RPMI8226 (cell line): ENCODE results near the gene CACFD1.

ENCODE experiments used
- DNase-seq: peaks from one replicate; pipeline ENCODE4 v3.0.0-alpha.2; 2015

CACFD1 gene

GRCh38 chr9:133467101-133467500, 7.3 kb downstream of the CACFD1 start:
- DNase-seq: no peak

GRCh38 chr9:133468374-133468773, 8.6 kb downstream of the CACFD1 start:
- DNase-seq: no peak

DNA sequence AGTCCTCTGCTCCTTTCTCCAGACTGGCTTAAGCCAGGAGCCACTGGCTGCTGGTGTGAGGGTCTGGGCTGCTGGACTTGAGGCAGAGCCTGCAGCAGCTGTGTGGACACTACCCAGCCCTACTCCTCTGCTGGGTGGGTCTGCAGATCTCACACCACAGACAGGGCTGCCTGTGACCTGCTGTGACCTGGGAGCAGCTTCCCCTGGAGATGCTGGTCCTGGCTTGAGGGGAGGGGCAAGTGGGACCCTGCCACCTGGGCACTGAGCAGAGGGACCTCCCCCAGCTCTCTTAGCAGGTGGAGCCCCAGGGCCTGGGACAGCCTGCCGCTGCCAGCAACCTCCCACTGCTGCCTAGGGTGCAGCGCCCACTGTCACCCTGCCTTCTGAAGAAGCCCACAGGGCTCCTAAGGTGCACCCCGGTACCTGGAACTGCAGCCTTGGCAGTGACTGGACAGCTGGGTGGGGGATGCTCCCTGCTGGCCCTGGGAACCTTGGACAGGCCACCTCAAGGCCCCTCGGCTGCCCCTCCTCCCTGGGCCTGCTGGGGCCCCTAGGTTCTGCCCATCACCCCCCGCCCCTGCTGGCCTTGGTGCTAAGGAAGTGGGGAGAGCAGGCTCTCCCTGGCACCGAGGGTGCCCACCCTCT, 9.1 kb downstream of the CACFD1 start:
- DNase-seq: no peak

DNA sequence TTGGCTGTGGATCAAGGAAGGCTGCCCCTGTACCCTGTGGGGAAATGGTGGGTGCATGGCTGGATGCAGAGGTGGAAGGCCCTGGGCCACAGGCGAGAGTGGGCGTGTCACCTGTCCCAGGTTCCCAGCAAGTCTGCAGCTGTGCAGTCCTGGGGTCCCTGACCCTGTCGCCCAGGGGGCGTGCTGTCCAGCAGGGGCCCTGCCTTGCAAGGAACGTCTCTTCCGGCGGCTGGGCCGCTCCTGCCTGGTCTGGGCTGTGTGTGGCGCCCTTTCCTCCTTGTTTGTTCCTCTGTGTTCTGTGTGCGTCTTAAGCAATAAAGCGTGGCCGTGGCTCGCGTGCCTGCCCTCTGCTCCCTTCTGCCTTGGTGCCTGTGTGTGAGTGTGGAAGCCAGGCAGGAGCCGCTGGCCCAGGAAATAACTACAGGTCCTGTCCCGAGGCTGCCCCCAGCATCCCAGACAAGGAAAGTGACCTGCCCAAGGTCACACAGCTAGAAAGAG, 10.7 kb downstream of the CACFD1 start:
- DNase-seq: no peak

DNA sequence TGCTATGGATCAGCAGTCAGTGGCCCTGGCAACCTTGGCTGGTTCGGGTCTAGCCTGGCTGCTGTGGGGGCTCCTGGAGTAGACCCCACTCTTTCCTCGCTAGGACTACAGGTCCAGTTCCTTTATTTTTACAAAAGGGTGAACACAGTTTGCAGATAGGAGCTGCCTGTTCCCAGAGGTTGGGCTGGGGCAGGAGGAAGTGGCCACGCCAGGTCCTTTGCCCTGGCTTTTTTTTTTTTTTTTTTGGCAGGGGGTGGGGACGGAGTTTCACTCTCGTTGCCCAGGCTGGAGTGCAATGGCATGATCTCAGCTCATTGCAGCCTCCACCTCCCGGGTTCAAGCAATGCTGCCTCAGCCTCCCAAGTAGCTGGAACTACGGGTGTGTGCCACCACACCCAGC, 11.2 kb downstream of the CACFD1 start:
- DNase-seq: no peak

- no peak for DNase-seq
These were observed 11.9 kb downstream of the CACFD1 start for GRCh38 chr9:133471551-133472276.

DNA sequence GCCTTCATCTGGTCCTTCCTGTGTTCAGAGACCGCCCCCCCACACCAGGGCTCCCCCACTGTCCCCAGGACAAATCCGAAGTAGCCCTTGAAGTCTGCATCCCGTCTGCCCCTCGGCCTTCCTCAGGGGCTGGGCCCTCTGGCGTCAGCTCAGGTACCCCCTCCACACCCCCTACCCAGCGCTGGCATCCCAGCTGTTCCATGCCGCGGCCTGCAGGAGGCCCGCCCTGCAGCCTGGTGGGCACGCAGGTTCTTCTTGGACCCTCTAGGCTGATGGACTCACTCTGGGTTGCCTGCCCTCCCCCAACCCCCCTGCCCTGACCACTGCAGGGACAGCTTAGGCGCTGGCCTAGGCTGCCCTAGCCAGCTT, 12.5 kb downstream of the CACFD1 start:
- DNase-seq: no peak

DNA sequence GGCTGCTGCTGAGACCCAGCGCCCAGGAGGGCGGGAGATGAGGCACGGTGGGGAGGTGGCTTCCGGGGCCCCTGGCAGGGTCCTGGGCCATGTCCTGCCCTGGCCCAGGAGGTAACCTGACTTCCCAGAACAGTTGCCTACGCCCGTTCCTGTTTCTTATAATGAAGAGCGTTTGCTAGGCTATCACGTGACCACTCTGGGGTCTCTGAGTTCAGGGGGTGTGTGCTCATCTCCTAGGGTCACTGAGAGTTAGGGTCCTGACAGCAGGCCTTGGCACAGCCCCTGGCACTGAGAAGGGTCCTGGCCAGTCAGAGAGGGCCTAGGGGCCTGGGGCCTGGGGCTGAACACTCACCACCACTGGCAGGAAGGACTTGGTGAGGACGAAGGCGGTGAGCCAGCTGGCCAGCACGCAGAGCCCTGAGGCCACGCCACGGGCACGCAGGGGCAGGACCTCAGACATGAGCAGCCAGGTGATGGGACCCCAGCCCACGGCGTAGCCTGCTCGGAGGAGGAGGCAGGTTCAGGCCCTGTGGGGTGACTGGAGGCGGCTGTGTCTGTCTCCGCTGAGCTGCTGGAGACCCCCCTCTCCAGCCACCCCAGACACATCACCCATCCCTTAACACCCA, 13.1 kb downstream of the CACFD1 start:
- no peak for DNase-seq

DNA sequence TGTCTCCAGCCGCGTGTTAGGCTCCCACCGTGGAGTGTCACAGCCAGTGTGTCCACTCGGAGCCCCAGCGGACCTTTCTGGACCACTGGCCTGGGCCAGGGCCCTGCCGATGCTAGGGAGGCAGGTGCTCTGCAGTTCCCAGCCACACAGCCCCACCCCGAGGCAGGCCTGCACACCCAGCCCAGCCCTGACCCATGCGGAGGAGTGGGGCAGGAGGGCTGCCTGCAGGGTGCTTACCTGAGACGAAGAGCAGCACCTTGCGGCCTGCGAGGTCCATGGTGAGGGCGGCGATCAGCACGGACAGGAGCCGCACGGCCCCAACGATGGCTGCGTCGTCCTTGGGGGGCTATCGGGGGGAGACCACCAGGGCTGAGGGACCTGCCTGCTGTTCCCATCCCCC, 14.0 kb downstream of the CACFD1 start:
- no peak for DNase-seq

DNA sequence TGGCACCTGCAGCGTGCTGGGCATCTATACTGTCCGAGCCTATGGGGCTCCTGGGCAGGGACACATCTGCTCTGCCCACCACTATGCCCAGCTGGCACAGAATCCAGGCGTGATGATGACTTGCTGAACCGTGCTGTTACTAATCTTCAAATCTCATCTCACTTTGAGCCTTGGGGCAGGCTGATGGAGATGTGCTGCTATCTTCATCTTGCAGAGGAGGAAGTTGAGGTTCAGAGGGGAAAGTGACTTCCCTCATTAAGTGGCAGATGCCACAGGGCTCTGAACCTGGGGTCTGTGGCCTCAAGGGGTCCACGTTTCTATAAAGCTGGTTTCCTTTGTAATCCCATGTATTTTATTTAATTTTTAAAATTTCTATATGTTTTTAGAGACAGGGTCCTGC, 14.4 kb downstream of the CACFD1 start:
- no peak for DNase-seq

- no peak for DNase-seq
These were observed 15.1 kb downstream of the CACFD1 start for GRCh38 chr9:133474853-133475252.

DNA sequence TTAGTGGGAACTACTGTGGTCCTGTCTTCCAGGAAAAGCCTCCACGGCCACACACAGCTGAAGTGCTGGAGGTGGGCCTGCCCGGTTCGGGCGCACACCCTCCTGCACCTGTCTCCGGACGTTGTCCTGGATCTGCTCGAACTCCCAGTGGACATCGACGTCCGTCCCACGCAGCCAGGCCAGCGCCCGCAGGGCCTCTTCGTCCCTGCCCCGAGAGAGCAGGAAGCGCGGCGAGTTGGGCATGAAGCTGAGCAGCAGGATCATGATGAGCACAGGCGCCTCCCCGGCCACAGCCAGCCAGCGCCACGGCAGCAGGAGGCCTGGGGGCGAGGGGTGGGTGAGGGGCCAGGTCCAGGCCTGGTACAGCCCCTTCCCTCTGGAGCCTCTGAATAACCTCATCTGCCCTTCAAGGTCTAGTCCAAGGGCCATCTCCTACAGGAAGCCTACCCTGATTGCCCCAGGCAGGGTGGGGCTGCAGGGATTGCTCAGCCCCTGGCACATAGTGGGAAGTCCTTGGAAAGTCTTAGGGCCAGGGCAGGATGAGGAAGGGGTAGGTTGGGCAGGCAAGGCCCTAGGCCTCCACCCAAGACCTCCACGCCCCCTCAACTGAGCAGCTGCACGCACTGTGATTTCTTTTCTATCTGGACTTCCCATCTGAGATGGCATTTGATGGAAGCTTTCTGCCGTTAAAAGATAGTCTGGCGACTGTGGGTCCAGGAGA, 15.7 kb downstream of the CACFD1 start:
- DNase-seq: no peak

DNA sequence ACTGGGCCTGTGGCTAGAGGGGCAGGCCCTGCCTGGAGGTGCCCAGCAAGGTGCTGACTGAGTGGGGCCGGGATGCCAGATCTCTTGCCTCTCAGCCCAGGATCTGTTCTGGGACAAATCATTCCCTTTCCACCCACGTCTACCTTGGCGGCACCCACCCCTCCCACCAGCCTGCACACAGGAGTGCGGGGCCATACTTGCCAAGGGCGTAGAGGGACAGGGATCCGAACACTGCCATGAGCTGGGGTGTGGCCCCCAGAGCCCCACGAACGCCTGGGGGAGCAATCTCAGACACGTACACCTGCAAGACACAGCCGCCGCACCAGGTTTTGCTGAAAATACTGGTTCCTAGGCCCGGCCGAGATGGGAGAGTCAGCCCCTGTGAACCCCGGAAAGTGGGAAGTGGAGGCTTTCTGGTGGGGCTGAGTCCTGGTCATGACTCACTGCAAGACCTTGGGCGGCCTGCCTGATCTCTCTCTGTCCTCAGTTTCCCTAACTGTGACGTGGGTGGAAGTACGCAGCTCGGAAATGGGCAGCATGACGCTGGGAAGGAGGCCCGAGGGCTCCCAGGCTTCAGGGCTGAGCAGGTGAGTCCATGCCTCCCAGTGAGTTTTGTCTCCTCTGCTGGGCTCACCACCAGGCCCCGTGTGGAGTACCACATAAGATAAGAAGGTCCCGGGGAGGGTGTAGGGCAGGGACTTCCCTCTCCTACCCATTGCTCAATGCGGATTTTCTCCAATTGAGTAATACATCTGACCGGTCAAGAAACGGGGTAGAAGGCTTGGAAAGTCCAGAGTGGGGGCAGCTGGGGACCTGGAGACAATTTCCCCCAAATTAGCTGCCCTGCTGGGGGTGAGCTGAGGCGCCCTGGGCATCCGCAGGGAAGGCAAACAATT, 16.5 kb downstream of the CACFD1 start:
- DNase-seq: no peak

- DNase-seq: no peak
These were observed 17.2 kb downstream of the CACFD1 start for GRCh38 chr9:133476941-133477340.

DNA sequence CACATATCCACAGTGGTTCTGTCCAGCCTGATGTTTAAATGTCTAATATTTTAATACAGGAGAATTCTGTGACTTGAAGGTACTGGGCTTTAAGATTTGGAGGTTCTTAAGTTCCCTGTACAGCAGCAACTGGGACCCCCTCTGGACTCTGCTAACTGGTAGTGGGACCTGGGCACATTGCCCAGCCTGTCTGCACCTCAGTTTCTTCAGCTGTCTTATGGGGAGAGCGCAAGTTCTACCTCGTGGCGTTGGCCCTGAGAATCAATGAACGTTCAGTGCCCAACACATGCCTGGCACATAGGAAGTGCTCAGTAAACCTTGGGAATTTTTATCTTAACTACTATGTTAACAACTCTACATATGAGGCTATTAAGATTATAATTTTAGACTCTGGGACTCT, 17.7 kb downstream of the CACFD1 start:
- DNase-seq: no peak

- peak; percentile 84 for DNase-seq
These were observed 18.4 kb downstream of the CACFD1 start for GRCh38 chr9:133477992-133478850.

GRCh38 chr9:133478851-133479711, 19.3 kb downstream of the CACFD1 start, which contains the start of gene SLC2A6:
SLC2A6 (minus strand) TSS chr9:133479099; CDS start chr9:133479059, 40 bp downstream.
- DNase-seq: peak; percentile 96

DNA sequence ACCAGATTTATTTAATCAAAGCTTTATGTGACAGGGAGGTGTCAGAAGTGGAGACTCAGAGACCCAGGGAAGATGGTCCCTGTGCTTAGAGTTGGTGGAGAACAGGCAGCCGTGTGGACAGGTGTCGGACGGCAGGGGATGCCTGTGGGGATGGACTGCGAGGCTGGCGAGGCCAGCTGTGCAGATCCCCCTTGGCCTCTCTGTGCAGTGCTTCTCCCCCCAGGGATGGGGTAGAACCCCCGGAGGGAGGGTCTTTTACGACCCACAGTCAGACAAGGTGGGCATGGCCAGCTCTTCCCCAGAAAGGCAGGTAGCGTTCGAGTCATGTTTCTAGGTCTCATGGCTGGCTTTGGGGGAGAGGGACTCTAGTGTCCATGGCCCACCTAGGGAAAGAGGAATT, 23.8 kb downstream of the CACFD1 start:
- no peak for DNase-seq

- no peak for DNase-seq
These were observed 25.1 kb downstream of the CACFD1 start for GRCh38 chr9:133484671-133485437.
